AG09309 (cell line): Measurements from ENCODE around the gene PTPRN2.
"Not testable (repeated sequence)": the region's sequence is repeated elsewhere in the genome, so short reads cannot be mapped to it uniquely, and the experiment has no call there.

Experiments
- DNase-seq: peaks from one replicate; pipeline ENCODE4 v3.0.0-alpha.2; 2010; ENCODE audit warnings: low read depth
- H3K4me3 ChIP-seq: 2 replicates; pipeline ENCODE4 v1.5.1; 2011; ENCODE audit warnings: mild to moderate bottlenecking, low read depth, low read length, moderate library complexity; ENCODE audit not compliant: control insufficient read depth
- TF ChIP-seq, protein P1 (sequence below): IDR thresholded peaks from 2 replicates; pipeline ENCODE4 v1.5.1; 2011; ENCODE audit warnings: mild to moderate bottlenecking, low read depth, low read length, inconsistent platforms; ENCODE audit not compliant: insufficient read depth, control insufficient read depth; ENCODE audit errors: missing control alignments

The PTPRN2 gene

DNA sequence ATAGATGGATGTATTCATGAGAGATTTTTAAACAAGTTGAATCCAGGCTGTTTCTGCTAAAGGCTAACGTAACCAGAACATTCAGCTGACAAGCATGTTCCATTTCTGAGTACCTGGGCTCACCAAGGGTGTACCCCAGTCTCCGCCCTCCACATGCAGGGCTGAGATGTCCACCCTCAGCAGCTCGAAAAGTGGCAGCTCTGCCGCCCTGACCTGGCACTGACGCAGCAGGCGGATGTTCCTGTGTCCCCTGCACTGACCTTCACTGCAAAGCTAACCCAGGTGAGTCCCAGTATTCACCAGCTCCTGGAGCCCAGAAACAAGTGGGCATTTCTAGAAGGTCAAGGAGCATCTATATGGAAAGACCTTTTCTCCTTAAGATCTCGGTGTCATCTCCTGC lies 437.4 kb downstream of the PTPRN2 start:
- H3K4me3 ChIP-seq = no peak overlapping the region
- TF ChIP-seq, protein P1, sequence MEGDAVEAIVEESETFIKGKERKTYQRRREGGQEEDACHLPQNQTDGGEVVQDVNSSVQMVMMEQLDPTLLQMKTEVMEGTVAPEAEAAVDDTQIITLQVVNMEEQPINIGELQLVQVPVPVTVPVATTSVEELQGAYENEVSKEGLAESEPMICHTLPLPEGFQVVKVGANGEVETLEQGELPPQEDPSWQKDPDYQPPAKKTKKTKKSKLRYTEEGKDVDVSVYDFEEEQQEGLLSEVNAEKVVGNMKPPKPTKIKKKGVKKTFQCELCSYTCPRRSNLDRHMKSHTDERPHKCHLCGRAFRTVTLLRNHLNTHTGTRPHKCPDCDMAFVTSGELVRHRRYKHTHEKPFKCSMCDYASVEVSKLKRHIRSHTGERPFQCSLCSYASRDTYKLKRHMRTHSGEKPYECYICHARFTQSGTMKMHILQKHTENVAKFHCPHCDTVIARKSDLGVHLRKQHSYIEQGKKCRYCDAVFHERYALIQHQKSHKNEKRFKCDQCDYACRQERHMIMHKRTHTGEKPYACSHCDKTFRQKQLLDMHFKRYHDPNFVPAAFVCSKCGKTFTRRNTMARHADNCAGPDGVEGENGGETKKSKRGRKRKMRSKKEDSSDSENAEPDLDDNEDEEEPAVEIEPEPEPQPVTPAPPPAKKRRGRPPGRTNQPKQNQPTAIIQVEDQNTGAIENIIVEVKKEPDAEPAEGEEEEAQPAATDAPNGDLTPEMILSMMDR = no peak
- DNase-seq = no peak

- H3K4me3 ChIP-seq, DNase-seq: not testable (repeated sequence)
Observed at GRCh38 chr7:158147431-158147830, 440.2 kb downstream of the PTPRN2 start.

- no peak for DNase-seq
- TF ChIP-seq, protein P1 = no peak
- no peak overlapping the region for H3K4me3 ChIP-seq
Observed at GRCh38 chr7:158145370-158145769, 442.3 kb downstream of the PTPRN2 start.

- DNase-seq = no peak
- TF ChIP-seq, protein P1 = no peak
- H3K4me3 ChIP-seq = no peak overlapping the region
Observed at GRCh38 chr7:158143196-158144120, 444.2 kb downstream of the PTPRN2 start.

- no peak overlapping the region for H3K4me3 ChIP-seq
- DNase-seq = no peak
- TF ChIP-seq, protein P1 = no peak
Observed at GRCh38 chr7:158142657-158143056, 445.0 kb downstream of the PTPRN2 start.

GRCh38 chr7:158141806-158142518 lies 445.7 kb downstream of the PTPRN2 start:
- TF ChIP-seq, protein P1 = no peak
- H3K4me3 ChIP-seq = no peak overlapping the region
- DNase-seq = no peak

DNA sequence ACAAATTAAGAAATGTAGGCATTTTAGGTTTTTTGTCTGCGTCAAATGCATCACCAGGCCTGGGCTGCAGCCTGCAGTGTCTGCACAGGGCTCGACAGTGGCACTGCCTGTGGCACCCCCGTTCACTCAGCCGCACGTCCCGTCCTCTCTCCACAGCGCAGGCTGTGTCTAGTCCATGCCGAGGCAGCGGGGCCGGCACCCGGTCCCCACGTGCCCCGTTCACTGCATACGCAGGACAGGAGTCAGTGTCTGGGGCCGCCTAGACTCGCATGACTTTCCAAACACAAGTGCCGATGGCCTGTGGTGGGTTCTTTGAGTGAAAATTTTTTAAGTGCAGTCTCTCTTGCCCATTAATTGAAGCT lies 446.4 kb downstream of the PTPRN2 start:
- TF ChIP-seq, protein P1 = no peak
- no peak for DNase-seq
- no peak overlapping the region for H3K4me3 ChIP-seq
